GM15510 (cell line): ENCODE measurements around the gene LVRN.

Experiments used
- POLR2A ChIP-seq: IDR thresholded peaks from 3 replicates; pipeline ENCODE4 v1.6.1; 2011; ENCODE audit warnings: borderline replicate concordance; ENCODE audit not compliant: insufficient read length; ENCODE audit errors: extremely low read depth

Gene LVRN, protein sequence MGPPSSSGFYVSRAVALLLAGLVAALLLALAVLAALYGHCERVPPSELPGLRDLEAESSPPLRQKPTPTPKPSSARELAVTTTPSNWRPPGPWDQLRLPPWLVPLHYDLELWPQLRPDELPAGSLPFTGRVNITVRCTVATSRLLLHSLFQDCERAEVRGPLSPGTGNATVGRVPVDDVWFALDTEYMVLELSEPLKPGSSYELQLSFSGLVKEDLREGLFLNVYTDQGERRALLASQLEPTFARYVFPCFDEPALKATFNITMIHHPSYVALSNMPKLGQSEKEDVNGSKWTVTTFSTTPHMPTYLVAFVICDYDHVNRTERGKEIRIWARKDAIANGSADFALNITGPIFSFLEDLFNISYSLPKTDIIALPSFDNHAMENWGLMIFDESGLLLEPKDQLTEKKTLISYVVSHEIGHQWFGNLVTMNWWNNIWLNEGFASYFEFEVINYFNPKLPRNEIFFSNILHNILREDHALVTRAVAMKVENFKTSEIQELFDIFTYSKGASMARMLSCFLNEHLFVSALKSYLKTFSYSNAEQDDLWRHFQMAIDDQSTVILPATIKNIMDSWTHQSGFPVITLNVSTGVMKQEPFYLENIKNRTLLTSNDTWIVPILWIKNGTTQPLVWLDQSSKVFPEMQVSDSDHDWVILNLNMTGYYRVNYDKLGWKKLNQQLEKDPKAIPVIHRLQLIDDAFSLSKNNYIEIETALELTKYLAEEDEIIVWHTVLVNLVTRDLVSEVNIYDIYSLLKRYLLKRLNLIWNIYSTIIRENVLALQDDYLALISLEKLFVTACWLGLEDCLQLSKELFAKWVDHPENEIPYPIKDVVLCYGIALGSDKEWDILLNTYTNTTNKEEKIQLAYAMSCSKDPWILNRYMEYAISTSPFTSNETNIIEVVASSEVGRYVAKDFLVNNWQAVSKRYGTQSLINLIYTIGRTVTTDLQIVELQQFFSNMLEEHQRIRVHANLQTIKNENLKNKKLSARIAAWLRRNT

GRCh38 chr5:115962239-115962564, at the start of gene LVRN:
LVRN (plus strand) TSS chr5:115962475; CDS start chr5:115962618, 143 bp downstream.
- TF ChIP-seq POLR2A: no peak

- no peak for TF ChIP-seq POLR2A
Measured at GRCh38 chr5:115920171-115920725, 42.0 kb upstream of the LVRN start.

- TF ChIP-seq POLR2A: no peak
Measured at GRCh38 chr5:115930630-115931337, 31.5 kb upstream of the LVRN start.

DNA sequence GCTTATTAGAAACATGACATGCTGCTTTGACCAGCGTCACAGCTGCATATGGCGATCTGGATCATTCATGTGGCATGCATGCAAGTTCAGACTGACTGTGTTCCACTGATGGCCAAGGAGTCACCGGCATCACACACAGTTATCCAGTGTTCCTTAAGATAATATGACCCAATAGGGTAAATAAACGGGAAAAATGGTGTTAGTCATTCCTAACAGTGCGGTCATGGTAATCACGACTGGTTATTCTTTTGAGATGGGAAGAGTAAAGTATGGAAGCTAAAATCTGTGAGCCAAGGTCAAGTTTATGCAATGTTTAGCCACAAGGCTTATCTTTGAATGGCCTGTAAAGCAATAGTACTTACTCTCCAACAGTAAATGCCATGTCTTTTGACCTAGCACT, 29.3 kb upstream of the LVRN start:
- TF ChIP-seq POLR2A: no peak

DNA sequence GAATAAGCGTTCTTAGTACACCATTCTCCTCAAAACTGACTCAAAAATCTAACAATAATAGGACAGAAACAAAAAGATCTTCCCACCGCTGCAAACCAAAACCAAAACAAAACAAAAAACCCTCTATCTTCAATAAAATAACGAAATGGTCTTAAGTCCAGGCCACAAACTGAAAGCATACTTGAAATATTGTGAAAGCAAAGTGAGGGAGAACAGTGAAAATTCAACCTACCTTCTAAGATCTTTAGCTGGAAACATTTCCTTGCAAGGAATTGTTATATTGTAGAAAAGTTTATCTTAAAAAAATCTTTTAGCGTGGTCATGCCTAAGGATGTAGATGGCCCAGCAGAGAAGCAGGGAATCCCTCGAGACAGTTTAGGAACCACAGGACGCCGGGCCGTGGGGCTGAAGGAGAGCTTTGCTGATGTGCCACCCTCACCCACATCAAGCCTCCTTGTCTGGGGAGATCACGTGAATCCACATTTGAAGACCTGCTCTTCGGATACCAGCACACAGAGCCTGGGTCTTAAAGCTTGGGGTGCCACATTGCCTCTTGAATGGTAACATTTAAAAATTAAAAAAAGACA, 27.8 kb upstream of the LVRN start:
- no peak for TF ChIP-seq POLR2A

DNA sequence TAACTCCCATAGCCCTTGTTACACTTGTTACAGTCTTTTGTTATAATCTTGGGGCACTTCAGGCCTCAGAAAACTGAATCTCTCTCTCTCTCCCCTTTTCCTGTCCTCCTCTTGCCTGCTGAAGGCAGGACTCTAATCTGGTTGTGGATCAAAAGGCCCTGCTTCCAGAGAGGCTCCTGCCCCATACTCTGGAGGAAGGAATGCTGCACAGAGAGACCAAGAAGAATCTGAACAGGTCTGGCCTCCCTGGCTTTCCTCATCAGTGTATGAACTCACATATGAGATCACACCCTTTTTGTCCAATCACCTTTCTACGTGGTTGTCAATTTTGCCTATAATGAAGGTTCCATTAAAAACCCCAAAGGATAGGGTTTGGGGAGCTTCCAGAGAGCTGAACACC, 26.2 kb upstream of the LVRN start:
- TF ChIP-seq POLR2A: no peak

DNA sequence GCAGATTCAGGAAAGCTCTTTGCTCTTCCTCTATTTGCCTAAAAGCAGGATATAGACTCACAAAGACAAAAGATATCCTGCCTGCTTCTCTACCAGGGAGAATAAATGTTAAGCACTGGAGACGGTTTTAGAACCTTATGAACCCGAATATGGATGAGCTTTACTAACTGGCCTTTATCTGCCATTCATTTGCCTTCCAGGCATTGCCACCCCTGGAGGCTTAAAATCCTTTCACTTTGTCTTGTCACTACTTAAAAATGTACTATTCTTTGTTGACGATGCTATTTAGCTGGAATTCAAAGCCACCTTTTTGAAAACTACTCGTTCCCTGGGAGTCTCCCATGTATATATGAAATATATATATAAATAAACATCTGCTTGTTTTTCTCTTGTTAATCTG, 23.2 kb upstream of the LVRN start:
- TF ChIP-seq POLR2A: no peak

DNA sequence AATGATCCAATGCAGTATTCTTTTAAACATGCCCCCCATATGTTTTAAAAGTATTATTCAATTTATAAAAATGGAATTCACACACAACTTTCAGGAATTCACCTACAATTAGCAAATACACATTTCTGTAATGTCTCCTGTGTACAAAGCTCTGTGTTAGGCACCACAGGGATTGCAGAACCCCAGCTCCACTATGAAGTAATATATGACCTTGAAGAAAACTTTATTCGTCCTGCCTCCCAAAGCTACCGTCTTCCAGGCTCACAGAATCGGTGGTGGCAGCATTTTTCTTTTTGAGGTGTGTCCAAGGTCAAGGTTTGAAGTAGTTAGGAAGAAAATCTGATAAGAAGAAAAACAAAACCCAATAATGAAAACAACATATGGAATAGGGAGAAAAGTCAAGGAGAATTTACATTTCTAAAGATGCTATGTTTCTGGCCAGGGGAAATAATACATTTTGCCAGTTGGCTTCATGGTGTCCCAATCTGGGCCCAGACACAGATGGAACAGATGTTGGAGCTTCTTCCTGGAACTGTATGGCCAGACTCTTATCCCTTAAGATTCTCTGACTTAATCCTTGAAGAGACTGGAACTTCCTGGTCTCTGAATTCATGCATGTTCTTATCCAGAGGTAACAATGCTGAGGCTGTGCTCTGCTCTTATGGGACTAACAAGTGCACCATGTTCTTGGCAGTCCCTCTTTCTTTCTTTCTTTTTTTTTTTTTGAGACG, 22.0 kb upstream of the LVRN start:
- TF ChIP-seq POLR2A: no peak

DNA sequence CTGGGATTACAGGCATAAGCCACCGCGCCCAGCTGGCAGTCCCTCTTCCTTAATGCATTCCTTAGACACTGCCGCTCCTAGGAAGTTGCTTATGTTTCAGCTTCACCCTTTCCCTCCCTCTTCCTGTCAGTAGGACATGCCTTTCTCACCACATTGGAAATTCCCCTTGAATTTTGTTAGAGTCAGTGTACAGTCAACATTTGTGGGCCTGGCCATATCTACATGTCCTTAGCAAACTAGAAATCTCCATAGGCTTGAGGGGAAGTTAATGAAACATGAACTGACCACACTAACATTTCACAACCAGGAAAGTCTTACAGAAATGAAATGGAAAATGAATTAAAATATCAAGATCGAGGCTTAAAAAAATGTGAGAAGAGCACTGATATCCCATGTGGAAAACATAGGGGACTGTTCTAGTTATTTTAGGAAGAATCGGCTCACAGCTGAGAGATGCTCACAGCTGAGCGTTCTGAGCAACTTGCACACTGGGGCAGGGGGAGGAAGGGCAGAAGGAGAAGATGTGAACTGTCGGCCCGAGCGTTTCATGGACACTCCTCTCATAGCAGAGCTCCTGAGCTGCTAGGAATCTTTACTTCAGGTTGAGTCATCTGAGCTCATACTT, 21.1 kb upstream of the LVRN start:
- no peak for TF ChIP-seq POLR2A

GRCh38 chr5:115944501-115944900, 17.8 kb upstream of the LVRN start:
- no peak for TF ChIP-seq POLR2A

DNA sequence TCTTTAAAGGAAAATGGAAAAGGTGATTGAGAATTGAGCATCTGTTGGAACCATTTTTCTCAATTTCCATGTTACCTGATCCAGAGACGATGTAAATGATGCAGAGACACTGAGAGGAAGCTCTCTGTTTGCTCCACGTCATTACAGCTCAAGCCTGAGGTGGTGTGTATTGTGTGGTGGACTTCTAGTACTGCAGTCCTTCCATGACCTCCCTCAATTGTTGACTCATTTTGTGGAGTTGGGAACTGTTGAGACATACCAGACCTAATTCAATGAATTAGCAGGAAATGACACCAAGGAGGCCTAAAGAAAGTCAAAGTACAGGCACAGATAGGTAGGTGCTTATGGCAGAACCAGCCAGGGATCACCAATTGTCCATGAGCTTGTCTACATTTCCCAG, 15.6 kb upstream of the LVRN start:
- TF ChIP-seq POLR2A: no peak

GRCh38 chr5:115947260-115947659, 15.0 kb upstream of the LVRN start:
- no peak for TF ChIP-seq POLR2A

- no peak for TF ChIP-seq POLR2A
Measured at GRCh38 chr5:115948091-115948534, 14.2 kb upstream of the LVRN start.

DNA sequence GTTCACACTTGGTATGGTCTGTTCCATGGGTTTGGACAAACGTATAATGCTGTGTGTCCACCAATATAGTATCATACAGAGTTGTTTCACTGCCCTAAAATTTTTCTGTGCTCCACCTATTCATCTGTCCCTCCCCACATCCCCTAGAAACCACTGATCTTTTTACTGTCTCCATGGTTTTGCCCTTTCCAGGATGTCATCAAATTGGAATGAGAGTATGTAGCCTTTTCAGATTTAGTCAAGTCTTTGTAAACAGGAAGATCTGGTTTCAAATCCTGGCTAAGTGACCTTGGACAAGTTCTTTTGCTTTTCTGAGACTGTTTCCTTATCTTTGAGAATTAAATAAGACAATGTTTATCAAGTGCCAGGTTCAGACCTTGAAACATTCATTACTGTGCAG, 13.2 kb upstream of the LVRN start:
- TF ChIP-seq POLR2A: no peak

- TF ChIP-seq POLR2A: no peak
Measured at GRCh38 chr5:115952588-115952987, 9.7 kb upstream of the LVRN start.
